GM12892 (cell line): ENCODE measurements around the gene PUS10.

ENCODE experiments used
- DNase-seq: peaks from one replicate; pipeline ENCODE4 v3.0.0; 2011; ENCODE audit not compliant: insufficient read length
- FAIRE-seq: peaks from 2 replicates; lab custom pipeline; 2011; peaks lifted over from hg19 to GRCh38; lab: Jason Lieb, UNC
- POLR2A ChIP-seq: IDR thresholded peaks from 2 replicates; pipeline ENCODE4 v1.6.1; 2011; ENCODE audit warnings: low read depth, low read length, control low read depth
- POLR2AphosphoS5 ChIP-seq: IDR thresholded peaks from 2 replicates; pipeline ENCODE4 v1.6.1; 2011; ENCODE audit warnings: low read depth, low read length, control low read depth
- TAF1 ChIP-seq: IDR thresholded peaks from 2 replicates; pipeline ENCODE4 v1.6.1; 2011; ENCODE audit warnings: low read depth, mild to moderate bottlenecking, control low read depth, low read length, borderline replicate concordance

Gene PUS10

DNA sequence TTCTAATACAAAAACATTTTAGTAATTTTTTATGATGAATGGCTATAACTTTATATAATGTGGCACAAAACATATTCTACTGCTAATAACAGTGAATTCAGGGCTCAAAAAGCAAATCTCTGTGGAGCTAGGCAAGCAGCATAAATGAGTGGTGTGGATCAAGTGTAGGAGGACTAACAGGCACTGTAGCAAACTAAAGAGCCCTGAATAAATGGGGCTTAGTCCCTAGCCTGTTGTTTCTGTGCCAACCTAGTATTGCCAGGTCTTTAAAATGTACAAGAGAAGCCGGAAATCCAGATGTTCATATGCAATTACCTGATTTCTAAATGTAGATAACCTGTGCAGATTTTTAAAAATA is 118.2 kb downstream of the PUS10 start:
- no peak for TF ChIP-seq TAF1
- TF ChIP-seq POLR2A = no peak
- no peak for TF ChIP-seq POLR2AphosphoS5
- DNase-seq (no peak), FAIRE-seq (no peak)

DNA sequence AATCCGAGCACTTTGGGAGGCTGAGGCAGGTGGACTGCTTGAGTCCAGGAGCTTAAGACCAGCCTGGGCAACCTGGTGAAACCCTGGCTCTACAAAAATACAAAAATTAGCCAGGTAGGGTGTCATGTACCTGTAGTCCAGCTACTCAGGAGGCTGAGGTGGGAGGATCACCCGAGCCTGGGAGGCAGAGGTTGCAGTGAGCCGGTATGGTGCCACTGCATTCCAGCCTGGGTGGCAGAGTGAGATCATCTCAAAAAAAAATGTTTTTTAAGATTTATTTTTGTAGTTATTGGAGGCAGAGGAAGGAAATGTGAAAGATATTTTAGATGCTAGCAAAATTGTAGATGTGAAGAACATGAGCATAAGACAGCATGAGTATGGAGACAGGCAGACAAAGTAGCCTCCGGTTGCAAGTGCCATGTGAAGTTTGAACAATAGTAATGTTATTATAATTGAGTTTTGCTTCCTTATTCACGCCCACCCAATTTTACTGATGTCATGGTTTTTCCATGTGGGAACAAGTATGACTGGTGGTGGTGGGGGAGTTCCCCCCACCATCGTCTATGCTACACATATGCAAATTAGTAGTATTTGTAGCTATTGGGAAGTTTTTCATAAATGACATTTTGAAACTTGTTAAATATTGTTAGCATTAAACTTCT is 118.7 kb downstream of the PUS10 start:
- peak; percentile 84 for FAIRE-seq
- DNase-seq = no peak

DNA sequence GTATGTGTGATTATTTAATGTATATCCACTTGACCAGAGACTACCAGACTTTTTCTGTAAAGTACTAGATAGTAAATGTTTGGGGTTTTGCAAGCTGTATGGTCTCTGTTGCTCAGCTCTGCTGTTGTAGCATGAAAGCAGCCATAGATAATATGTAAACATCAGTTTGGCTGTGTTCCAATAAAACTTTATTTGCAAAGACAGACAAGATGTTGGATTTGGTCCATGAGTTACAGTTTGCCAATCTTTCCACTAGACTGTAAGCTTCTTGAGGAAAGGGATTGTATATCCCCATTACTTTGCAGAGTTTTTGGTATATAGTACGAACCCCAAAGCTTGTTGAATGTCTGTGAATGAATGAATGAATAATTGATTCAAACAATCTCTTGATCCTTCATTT is 119.5 kb downstream of the PUS10 start:
- DNase-seq (no peak), FAIRE-seq (no peak)
- TF ChIP-seq POLR2A = no peak

More for the DNA sequence above, 118.7 kb downstream of the PUS10 start:
- TF ChIP-seq TAF1 (no peak), POLR2A (no peak), POLR2AphosphoS5 (no peak)
